GM19463 (cell line): ENCODE data around the gene GOLPH3.
"Not testable (repeated sequence)": the region's sequence is repeated elsewhere in the genome, so short reads cannot be mapped to it uniquely, and the experiment has no call there.

ENCODE experiments used
- ATAC-seq: cut with Tn5 transposase; IDR thresholded peaks from one replicate; pipeline ENCODE4 v1.9.1; 2021; ENCODE audit warnings: mild to moderate bottlenecking, moderate library complexity; ENCODE audit not compliant: unreplicated experiment

The GOLPH3 gene

DNA sequence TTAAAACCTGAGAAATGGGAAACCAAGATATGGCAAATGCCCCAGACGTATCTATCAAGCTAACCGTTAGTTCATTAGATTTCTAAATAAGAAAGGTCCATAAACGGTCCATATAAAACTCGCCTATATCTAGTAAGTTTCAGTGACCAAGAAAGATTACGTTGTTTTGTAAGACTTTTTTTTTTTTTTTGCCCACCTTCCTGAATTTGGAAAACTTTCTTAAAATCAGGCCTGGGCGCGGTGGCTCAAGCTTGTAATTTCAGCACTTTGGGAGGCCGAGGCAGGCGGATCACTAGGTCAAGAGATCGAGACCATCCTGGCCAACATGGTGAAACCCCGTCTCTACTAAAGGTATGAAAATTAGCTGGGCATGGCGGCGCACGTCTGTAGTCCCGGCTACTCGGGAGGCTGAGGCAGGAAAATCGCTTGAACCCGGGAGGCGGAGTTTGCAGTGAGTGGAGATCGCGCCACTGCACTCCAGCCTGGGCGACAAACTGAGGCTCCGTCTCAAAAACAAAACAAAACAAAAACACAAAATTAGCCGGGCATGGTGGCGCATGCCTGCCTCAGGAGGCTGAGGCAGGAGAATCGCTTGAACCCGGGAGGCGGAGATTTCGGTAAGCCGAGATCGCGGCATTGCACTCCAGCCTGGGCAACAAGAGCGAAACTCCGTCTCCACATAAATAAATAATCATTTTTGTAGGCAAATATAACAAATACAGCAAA is 1.8 kb downstream of the GOLPH3 start:
- not testable (repeated sequence) for ATAC-seq

DNA sequence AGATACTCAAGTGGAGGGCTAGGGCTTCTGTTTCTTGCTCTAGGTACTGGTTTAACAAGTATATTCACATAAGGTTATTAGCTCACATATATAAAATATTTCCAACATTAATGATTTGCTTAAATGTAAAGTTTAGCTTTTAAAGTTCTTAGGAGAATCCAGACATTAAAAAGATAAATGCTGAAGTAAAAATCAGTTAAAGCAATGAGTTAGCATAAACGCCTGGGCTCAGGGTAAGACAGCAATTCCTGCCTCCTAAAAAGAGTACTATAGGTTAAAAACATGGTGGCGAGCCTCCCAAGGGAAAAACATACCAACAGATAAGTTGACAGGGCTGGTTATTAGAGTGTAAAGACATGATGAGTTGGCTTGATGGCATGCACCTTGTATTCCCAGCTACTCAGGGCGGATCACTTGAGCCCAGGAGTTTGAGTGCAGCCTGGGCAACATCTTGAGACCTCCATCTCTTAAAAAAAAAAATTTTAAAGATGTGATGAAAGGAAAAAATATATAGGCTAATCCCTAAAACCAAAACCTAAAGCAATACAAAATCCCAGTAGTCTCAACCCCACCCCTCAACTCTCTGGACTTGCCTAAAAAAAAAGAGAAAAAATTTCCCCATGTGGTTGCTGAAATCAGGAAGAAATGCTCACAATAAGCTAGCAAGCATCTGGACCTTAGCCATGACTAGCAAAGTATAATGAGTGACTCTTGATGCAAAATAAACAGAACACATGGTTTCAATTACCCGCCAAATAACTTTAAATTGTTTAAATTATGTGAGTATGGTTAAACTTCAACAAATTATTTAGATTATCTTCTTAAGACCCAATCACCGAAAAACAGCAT is 3.6 kb downstream of the GOLPH3 start:
- ATAC-seq = no peak

DNA sequence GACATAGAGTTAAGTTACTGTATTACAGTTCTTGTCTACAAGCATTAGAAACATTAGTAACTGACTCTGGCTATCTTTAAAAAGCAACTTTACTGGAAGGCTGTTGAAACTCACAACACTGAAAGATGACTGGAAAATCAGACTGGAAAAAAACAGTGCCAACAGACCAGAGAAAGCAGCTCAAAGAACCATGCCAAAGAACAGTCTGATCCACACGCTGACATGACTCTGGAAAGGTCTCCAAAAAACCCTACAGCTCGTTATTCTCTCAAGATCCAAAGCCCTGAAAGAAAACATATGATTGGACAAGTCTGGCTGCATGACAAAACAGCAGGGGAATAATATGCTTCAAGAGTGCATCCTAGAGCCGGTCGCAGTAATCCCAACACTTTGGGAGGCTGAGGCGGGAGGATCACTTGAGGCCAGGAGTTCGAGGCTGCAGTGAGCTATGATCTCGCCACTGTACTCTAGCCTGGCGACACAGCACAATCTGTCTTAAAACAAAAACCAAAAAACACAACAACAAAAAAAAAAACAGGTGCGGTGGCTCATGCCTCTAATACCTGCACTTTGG is 5.6 kb downstream of the GOLPH3 start:
- ATAC-seq = no peak

DNA sequence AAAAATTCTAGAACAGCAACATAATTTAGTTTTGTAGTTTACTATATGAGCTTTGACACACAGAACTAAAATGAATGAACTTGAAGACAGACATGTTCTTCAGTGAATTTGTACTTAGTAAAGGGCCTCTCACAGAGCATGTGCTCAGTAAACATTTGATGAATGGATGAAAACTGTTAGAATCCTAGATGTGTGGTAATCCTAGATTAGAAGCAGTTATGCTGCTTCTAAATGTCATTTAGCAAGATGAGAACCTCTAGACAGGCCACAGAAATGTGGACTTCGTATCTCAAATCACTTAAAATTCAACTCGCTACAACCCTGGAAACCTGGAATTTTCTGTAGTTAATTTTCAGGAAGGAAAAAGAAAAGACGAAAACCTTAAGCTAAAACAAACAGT is 8.5 kb downstream of the GOLPH3 start:
- no peak for ATAC-seq

DNA sequence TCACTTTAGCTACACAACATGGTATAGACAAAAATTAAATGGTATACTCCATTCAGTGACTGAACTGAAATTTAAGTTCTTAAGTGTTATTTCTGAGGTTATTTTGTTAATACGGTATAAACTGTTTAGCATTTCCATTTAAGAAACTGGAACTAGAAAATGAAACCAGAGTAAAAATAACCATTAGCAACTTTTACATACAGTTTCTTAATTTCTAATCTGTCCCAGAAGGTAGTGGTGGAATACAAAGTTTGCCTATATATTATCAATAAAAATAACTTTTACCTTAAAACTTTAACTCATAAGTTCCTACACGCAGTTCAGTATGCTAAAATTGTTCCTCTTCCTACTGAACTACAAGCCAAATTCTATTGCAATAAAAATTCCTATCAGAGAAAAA is 10.3 kb downstream of the GOLPH3 start:
- no peak for ATAC-seq

DNA sequence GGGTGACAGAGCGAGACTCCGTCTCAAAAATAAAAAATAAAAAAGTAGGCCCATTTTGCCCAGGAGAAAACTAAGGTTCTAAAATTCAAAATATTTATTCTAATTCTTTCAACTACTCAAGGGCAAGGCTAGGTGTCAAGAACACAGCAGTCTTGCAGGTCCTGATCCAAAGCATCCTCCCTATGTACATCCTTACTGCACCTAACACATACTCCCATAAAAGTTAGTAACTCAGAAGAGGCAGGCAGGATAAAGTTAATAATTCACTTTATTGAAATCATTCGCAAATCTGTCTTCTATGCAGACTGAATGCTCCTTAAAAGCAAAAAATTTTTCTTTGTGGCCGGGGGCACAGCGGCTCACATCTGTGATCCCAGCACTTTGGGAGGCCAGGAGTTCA is 11.1 kb downstream of the GOLPH3 start:
- no peak for ATAC-seq

DNA sequence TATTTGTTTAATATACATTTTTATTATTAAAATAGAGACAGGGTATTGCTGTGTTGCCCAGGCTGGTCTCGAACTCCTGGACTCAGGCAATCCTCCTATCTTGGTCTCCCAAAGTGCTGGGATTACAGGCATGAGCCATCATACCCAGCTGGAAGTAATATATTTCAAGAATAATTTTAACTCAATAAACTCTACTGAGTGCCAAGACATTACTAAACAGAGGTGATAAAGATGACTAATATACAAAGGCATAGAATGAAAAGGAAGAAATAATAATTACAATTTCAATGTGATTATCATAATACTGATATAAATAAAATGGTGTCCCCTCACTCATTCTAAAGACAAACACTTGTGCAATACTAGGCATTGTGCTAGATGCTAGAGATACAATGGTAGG is 13.9 kb downstream of the GOLPH3 start:
- no peak for ATAC-seq

DNA sequence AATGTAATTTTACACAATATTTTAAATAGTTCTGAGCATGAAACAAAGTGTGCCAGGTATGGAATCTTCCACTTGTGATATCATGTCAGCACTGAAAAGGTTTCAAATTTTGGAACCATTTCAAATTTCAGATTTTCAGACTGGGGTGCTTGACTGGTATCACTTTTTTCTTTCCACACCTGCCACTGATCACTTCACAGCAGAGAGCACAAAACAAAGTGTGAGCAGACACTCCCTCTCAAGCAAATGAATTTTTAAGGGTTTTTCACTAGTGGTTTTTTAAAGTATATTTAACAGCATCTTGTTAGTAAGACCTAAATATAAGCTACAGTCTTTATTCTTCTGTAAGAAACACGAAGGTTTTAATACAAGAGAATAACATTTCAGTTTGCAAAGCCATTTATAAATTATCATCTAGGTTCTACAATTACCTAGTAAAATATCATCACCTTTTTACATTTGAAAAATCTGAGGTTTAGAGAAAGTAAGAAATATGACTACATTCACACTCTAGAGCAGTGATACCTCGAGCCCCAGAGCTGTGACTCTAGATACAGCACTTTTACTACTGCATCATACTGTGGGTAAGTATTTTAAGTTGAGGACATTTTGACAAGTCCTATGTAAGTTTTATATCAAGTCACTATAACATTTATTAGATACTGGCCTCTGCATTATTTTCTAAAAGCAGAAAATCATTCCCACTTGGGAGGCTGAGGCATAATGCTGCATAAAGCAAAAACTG is 14.6 kb downstream of the GOLPH3 start:
- no peak for ATAC-seq

DNA sequence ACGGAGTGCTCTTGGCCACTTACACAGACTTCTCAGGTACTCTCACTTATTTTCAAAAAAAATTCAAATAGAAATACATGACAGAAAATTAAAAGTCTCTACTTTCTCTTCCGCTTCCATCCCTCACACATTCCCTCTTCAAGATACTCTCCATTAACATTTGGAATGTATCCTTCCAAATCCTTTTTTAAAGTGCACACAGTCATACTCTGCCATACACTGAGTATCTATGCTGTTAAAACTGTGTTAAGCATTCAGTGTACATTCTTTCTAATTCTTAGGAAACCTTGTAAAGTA is 15.5 kb downstream of the GOLPH3 start:
- no peak for ATAC-seq

DNA sequence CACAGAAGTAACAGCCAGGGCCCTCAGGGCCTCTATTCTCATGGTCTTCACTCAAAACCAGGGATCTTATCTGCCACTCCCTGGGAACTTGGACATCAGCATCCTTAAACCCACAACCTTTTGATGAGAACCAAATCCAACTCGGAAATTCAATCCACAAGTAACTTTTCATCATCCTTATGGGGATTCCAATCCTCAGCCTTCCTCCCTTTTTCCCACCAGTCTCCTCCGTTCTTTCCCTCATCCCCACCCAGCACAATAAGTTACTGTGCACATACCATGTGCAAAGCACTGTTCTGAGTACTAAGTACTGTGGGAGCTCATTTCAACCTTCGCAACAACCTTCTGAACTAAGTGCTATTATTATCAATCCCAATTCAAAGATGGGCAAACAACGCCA is 17.0 kb downstream of the GOLPH3 start:
- ATAC-seq = no peak

DNA sequence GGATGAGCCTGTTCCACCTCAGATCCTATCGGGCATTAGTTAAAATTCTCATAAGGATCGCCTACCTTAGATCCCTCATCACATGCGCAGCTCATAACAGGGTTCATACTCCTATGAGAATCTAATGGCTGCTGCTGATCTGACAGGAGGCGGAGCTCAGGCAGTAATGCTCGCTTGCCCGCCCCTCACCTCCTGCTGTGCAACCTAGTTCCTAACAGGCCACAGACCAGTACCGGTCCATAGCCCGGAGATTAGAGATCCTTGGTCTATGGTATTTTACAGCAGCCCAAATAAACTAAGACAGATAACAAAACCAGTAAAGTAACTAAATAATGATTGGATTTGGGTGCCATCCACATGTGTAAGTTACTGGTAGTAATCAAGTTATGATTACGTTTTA is 17.5 kb downstream of the GOLPH3 start:
- no peak for ATAC-seq

DNA sequence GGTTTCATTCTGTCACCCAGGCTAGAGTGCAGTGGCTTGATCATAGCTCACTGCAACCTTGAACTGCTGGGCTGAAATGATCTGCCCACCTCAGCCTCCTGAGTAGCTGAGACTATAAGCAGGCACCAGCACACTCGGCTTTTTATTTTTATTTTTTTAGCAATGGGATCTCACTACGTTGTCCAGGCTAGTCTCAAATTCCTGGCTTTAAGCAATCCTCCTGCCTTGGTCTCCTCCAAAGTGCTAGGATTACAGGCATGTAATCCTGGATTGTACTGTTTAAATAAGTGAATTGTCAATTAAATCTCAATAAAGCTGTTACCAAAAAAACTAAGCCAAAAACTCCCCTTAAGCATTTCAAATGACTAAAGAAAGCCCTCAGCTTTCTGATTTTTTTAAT is 18.9 kb downstream of the GOLPH3 start:
- ATAC-seq = no peak

DNA sequence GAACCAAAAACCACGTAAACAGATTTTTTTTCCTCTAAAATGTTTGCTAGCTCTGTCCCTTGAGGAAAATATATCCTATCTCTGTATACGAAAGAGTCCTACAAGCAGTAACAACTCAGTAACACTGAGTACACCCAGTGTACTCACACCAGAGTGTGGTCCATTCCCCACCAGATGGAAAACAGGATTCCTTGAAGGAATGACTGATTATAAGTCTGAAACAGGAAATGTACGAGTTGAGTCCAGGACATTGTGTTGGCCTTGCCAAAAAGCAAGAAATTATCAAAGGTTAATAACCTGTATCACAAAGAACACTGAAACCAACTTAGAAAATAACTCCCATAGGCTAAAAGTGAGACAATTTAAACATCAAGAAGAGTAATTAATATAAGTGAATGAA is 20.4 kb downstream of the GOLPH3 start:
- no peak for ATAC-seq

DNA sequence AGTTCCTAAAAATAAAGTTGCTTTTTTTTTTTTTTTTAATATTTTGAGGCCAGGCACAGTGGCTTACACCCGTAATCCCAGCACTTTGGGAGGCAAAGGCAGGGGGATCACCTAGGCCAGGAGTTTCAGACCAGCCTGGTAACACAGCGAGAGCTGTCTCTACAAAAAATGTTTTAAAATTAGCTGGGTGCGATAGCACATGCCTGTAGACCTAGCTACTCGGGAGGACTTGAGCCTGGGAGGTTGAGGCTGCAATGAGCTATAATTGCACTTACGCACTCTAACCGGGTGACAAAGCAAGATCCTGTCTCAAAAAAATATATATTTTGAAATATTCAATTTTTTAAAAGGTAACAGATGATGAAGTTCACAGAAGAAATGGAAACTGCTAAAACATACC is 22.9 kb downstream of the GOLPH3 start:
- no peak for ATAC-seq

DNA sequence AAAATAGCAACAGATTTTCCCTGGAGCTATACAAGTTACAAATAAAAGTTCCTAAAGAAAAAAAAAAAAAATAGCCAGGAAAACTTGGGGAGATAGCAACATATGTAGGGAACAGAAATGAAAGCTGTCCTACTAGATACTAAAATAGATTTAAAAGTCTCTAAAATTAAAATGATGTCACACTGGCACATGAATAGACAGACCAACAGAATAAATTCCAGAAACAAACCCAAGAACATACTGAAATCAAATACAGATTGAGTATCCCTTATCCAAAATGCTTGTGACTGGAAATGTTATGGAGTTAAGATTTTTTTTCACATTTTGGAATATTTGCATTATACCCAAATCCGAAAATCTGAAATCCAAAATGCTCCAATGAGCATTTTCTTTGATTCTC is 23.8 kb downstream of the GOLPH3 start:
- no peak for ATAC-seq

DNA sequence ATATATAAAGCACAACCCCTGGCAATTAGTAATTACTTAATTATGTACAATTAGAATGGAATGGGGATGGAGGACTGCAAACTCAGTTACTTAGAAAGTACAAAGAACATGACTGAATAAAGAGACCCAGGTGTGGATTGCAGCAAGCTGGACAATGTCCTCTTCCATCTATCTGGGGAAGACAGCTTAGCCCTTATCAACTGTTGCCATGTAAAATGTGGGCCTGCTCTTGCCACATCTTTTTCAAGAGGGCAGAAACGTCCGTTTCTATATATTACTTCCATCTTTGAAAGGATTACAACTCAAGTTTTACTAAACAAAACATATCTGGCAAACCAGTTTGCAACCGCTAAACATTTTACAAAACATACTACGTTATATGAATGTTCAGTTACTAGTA is 26.2 kb downstream of the GOLPH3 start:
- no peak for ATAC-seq

DNA sequence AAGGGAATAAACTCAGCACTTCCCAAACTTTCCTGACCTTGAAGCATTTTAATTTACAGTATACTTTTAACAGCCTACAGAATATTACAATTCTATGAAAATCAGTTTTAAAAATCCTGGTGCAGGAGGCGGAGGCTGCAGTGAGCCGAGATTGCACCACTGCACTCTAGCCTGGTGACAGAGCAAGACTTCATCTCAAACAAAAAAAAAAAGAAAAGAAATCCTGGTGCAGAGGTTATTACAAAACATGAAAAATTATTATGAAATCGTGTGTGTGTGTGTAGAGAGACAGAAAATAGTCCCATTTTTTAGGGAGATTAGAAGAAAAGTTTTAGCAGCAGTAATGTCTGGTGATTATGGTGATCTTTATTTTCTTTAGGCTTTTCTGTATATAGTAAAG is 26.9 kb downstream of the GOLPH3 start:
- no peak for ATAC-seq

DNA sequence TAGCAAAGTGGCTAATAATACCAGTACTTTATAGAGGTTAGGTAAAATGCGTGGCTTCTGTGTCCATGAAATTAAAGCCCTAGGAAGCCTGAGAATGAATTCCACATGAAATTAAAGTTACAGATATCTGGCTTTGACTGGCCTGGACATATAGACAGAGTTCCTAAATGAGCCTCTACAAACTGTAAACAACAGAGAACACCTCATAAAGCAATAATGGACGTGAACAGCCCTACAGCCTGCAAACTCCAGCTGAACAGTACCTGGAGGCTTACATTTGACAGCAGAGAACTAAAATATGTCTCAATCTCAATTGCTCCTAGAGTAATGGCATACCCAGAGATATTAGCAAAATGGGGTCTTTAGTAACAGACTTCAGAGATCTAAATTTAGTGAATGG is 28.7 kb downstream of the GOLPH3 start:
- ATAC-seq = no peak

DNA sequence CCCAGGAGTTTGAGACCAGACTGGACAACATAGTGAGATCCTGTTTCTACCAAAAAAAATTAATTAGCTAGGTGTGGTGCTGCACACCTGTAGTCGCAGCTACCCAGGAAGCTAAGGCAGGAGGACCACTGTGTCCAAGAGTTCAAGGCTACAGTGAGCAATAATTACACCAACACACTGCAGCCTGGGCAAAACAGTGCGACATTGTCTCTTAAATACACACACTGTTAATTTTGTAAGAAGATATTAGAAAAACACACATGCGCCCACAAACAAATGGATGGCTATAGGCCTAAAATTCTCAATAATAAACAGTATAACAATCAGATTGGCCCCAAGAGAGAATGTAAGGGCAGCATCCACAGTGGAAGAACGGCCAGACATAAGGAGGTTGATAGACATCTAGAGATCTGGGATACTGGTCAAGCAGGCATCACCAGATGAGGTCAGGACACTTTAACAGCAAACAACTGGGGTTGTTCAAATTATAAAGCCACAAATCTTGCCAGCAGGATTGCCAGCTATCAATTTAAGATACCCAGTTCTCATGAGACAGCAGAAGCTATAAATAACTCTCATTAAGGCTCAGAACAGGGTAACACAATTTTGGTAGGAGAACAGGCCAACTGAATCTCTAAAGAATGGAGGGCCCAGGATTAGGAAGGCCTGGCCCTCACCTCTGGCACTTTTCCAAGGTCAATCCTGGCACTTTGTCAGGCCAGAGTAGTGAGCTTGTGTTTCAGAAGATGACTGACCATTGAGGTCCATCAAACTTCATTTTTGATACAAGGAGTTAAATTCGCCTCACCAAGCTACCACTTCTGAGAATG is 29.5 kb downstream of the GOLPH3 start:
- no peak for ATAC-seq

DNA sequence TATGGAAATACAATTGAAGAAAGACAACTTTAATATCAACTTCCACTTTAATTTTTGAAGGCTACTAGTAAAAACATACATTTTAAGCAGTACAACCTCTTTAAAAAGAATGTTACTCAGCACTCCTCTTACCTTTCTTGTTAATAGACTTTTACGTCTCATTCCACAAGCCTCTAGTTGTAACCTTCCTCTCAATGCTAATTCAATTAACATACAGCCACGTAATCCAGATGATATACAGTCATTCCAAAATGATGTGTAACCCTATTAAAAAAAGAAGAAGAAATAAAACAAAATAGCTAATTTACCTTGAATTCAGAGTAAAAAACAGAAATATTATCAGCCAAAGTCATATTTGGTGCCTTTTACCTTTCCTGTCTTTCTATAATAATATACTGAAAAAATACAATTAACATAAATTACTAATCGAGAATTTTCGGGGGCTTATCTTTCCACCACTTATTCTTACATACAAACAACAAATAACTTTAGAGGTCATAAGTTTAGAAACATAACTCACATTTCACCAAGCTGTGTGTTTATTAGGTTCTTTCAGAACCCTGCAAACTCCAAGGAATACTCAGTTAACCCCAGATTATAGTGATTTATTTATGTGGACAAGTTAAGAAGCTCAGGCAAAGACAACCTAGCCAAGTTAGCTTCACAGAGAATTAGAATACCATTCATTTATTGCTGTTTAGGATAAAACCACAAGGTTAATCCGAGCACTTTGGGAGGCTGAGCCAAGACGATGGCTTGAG is 30.3 kb downstream of the GOLPH3 start:
- ATAC-seq = no peak
